GM18517 (cell line): ENCODE measurements around the gene IQSEC1.

Source experiments
- ATAC-seq: cut with Tn5 transposase; IDR thresholded peaks from one replicate; pipeline ENCODE4 v1.9.1; 2021; ENCODE audit warnings: mild to moderate bottlenecking, moderate library complexity; ENCODE audit not compliant: unreplicated experiment

IQSEC1 gene

DNA sequence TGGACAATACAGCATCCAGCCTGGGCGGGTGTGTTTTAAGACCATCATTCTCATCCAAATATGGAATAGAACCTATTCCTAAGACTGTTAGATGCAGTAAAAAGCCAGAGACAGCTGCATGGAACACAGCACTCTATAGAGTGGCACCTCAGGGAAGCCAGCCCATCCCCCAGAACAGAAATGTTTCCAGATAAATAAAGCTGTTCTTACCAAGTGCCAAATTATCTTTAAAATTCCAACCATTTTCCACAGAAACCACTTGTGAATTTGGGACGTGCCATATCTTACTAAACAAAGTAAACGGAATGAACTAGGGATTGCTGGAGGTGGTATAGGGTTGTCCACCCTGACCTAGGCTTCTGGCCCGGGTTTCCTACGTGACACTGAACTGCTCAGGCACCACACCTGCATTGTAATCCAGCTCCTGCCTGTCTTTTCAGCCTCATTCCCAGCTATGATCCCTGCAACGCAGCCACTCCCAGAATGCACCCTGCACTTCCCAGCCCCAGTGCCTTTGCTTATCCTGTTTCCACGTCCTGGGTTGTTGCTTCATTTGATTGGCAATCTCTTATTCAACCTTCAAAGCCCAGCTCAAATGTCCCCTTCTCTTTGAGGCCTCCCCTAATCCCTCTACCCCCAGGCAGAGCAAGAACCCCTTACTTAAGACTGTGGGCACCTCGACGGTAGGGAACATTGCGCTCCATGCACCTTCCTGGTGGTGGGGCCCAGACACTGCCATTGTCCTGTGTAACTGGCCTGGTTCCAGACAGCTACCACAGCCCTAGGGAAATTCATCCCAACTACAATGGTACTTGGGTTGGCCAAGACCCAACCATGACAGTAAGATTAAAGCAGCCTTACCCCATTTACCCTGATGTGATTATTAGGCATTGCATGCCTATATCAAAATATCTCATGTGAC, 100.2 kb downstream of the IQSEC1 start:
- no peak for ATAC-seq

DNA sequence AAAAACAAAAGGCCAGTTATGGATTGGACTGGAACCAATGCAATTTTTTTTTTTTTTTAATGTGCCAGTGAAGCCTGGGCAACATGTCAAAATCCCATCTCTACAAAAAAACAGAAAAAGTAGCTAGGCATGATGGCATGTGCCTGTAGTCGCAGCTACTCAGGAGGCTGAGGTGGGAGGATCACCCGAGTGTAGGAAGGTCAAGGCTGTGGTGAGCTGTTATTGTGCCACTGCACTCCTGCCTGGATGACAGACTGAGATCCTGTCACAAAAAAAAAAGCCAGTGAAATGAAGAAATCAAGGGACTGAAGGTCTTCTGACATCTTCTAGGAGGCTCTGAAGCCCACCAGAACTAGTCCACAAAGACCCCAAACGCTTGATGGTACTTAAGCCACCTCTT, 101.2 kb downstream of the IQSEC1 start:
- no peak for ATAC-seq

DNA sequence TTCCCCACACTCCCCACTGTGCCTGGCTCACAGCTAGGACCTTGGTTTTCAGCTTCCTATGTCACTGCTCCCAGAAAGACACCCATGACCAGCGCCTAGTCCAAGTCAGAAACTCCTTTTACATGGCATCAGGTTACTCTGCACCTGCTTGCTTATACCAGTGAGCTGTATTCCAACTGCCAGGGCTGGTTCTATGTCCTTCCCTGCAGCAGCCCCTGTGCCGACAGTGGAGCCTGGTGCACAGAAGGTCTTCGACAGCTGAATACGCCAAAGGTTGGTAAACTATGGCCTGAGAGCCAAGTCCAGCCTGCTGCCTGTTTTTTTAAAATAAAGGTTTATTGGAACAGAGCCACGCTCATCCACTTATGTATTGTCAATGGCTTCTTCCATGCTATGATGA, 102.5 kb downstream of the IQSEC1 start:
- ATAC-seq: no peak

DNA sequence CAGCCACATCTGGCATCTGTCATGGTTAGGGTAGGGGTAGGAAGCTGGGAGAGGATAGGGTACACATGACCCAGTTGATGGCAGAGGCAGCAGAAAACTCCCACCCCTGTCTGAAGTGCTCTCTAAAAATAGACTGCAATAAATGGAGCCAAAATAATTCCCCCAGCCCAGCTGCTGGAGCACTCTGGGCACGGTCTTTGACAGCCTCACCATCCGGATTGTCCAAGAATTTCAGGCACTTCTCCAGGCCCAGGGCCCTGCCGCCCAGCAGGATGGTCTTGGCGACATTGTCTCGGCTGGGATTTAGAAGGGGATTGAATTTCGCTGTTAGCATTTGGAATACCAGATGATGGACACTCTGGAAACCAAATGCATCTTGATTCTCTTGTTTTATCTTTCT, 103.7 kb downstream of the IQSEC1 start:
- no peak for ATAC-seq

DNA sequence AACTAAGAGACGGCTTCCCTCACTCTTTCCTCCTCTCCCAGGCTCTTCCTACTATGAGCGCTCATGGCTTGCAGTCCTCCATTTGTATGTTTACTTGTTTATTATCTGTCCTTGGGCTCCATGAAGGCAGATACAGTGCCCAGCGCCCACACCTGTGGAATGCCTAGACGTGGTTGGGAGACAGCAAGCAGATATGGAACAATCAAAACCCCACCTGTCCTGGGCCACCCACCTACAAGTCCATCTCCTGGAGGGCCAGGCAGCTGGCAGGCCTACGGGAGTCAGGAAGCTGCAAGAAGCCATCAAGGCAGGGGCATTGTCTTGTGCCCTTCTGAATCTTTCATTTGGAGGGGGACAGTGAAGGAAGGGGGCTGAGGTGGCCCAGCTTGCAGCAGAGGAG, 104.7 kb downstream of the IQSEC1 start:
- no peak for ATAC-seq

DNA sequence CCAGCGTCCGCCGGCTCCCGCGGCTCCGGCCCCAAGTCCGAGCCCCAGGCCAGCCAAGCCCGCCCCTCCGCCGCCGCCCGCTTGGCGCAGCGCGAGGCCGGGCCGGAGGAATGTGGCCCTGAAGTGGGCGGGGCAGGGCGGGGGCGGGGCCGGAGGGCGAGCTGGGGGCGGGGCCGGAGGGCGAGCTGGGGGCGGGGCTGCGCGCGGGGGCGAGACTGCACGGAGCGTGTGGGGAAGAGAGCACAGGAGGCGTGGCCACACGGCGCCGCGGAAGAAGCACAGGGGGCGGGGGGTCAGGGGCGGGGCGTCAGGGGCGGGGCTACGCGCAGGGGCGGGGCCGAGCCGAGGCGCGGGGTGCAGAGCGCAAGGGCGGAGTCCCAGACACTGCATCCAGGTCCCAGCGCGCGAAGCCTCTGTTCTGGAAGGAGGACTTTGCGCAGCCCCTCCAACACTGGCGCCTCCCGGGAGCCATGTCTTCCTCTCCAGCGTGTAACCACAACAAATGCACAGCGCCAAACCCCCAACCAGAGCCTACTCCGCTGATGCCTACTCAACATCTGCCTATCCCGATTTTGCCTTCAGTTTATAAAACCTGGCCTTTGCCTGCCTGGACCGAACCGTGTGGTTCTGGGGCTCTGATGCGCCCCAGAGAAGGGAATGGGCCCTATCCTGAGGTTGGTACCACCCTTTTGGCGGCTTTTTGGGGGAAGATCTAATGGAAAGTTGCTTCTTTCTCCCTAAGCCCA, 105.5 kb downstream of the IQSEC1 start:
- ATAC-seq: peak; percentile 56

- ATAC-seq: peak; percentile 7
Observed at GRCh38 chr3:12966847-12967605, 106.2 kb downstream of the IQSEC1 start.

GRCh38 chr3:12965999-12966846, 107.0 kb downstream of the IQSEC1 start:
- no peak for ATAC-seq

- ATAC-seq: no peak
Observed at GRCh38 chr3:12964711-12965612, 108.3 kb downstream of the IQSEC1 start.

DNA sequence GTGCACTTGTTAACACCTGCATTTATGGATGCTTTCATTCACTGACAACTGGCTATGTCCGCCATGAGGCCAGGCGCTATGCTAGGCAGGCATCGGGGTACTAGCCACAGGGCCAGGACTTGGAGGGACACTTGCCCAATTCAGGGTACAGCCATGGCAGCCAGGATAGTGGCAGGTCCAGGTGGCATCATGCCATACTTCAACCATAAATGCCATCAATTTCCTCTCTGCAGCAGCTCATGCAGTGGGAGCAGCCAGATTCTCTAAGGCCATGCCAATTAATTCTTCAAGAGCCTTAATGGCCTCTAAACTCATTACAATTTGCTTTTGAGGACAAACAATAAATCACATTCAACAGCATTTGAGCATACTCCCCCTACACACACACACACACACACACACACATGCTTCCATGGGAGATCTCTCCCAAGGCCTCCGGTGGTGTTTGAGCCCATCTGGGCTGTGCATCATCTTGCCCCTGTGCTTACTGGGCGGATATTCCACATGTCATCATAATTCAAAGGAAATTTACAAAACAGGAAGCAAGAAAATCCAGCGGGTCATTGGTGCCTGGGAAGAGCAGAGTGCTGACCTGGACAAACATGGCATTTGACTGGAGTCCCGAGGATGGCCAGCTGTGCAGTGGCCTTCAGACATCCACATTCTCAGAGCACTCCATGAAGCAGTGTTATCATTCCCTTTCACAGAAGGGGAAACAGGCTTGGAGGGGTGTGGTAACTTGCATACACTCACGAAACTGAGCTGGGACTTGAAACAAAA, 109.1 kb downstream of the IQSEC1 start:
- ATAC-seq: no peak

- no peak for ATAC-seq
Observed at GRCh38 chr3:12963231-12963896, 109.9 kb downstream of the IQSEC1 start.

DNA sequence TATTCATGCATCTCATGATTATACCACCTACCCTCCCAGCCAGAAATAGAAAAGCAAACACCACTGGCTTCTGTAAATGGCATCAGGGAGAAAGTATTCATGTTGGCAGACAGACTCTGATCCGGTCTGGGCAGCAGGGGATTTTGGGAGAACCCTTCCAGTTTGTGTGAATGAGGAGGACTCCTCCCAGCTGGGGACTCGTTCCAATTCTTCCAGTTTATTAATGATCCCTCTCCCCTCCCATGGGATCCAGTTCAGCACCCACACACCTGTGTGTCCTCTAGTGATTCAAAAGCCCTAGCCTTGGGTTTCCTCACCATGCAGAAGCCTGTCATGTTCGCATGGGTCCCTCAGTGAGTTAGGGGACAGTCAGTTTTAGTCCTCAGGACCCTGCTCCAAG, 110.9 kb downstream of the IQSEC1 start:
- no peak for ATAC-seq

- no peak for ATAC-seq
Observed at GRCh38 chr3:12961697-12962036, 111.6 kb downstream of the IQSEC1 start.

DNA sequence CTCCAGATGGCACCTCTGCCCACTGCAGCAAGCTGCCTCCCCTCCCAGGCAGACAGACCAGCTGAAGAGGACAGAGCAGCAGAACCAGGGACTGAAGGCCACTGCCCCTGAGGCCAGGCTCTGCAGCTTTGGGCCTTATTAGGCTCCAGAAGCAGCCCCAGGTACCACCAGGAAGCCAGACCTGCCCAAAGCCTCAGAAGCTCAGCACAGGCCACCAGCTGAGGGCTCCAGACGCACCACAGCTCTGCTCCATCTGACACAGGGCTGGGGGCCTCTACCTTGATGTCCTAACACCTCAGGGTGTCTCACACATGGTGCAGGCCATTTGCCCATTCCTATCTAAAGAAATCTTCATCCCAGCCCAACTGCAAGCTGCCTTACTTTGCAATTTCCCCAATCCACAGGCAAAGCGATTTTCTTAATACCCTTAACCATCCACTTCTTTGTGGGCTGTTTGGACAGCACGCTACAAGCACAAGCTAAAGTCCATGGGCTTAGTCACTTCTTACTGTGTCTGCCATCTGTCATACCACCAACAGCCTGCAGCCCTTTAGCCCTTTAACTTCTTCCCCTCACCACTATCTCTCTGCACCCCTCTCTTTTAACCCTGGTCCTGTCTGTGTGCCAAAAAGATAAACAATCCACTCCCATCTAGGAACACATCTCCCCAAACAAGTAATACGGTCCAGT, 112.1 kb downstream of the IQSEC1 start:
- ATAC-seq: no peak

DNA sequence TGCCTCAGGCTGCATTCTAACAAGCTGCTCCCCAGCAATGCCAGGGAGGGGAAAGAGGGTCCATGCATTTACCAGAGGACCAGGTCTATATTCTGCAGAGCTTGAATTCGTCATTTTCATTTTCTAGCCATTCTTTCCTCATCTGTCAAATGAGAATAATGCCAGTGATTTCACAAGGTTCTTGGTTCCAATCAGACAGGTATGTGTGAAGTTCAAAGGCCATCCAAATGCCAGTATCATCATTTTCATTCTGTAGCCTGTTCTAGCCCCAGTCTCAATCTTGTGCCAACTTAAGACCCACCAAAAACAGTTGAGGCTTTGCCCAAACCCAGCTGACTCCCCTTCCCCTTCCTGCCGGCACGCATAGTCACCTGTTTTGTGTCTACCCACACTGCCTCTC, 112.7 kb downstream of the IQSEC1 start:
- ATAC-seq: no peak

DNA sequence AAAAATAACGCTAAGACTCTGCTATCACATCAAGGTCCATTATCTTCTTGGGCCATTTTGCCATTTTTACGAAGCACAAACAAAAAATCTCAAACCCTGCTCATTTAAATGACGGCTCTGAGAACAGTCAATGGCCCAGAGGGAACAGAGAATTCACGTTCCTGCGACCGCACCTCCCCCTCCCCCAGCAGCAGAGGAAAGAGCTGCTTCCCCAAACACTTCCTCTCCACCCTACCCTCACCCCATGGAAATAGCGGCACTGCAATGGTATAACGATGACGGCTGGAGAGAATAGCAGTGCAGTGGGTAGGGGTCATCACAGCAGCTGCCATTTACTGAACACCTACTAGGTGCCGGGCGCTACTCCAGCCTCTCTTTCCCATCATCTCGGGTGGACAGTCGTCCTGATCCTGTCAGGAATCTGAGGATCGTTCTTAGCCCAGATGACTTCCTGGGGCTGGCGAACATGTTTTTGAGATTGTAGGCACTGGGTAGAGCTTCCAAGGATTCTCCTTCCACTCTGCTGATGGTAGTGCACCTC, 113.3 kb downstream of the IQSEC1 start:
- no peak for ATAC-seq

DNA sequence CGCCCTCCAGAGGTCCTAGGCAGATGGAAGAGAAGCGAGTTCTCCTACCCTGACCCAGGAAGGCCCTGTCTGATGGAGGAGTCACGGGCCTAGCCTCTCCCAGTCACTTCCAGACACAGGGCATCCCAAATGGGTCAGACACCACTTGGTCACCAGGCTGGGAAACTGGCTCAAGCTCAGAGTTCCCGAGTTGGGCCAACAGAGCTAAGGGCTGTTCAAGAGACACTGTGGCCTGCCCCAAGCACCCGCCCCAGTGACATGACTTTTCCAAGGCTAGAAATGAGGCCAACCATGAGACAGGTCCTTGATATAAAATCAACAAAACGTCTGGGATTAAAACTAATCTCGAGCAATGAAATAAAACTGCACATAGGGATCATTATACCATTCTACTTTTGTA, 113.8 kb downstream of the IQSEC1 start:
- no peak for ATAC-seq
